ENCODE data around the gene SPINT3. TPM values are rescaled to one million over a fixed set of nuclear protein-coding genes. Genes with fewer than 3 reads are reported as not detected.

Gene SPINT3
- total and polyA plus RNA-seq, 2 of the 8 experiments (the other 6 are each of a cell fraction or from before 2014, with no cell fraction given): not detected

GRCh38 chr20:45470262-45470931 lies 45.0 kb downstream of the SPINT3 start (continued):
- TF ChIP-seq CHD7 (IDR thresholded peaks at IDR 0.05; ENCODE audit: insufficient replicate concordance, low read length): no peak
- TF ChIP-seq SAP30 (IDR thresholded peaks at IDR 0.05; ENCODE audit: insufficient read depth, insufficient replicate concordance, low read length): no peak
- TF ChIP-seq SIRT6 (IDR thresholded peaks at IDR 0.05; ENCODE audit: low read length): no peak
- TF ChIP-seq ATF3 (IDR thresholded peaks at IDR 0.05; ENCODE audit: insufficient read depth, low read depth, low read length): no peak
- no peak for TF ChIP-seq SP2 (IDR thresholded peaks at IDR 0.05; ENCODE audit: low read length)
- TF ChIP-seq SP4 (IDR thresholded peaks at IDR 0.05; ENCODE audit: low read length): no peak
- TF ChIP-seq CEBPB (IDR thresholded peaks at IDR 0.05; ENCODE audit: low read depth, low read length): no peak
- TF ChIP-seq RXRA (IDR thresholded peaks at IDR 0.05; ENCODE audit: insufficient read depth, low read depth, low read length): no peak
- 0 out of 2 replicates have a peak, but pooled peaks have one; percentile 7 for TF ChIP-seq KDM1A (IDR thresholded peaks at IDR 0.05; ENCODE audit: borderline replicate concordance, low read length)
- no peak for TF ChIP-seq CBX5 (IDR thresholded peaks at IDR 0.05; ENCODE audit: low read depth, low read length)
- peak; percentile 44; the same call in 1 of the 2 replicates for TF ChIP-seq TBP (IDR thresholded peaks at IDR 0.05; ENCODE audit: low read depth, low read length)
